D721Med (cell line): ENCODE measurements around the gene ZFYVE28.

Experiments
- DNase-seq: peaks from one replicate; pipeline ENCODE4 v3.0.0; 2011; ENCODE audit warnings: low spot score; ENCODE audit not compliant: insufficient read length
- FAIRE-seq: peaks from 2 replicates; lab custom pipeline; 2011; peaks lifted over from hg19 to GRCh38; lab: Jason Lieb, UNC
- CTCF ChIP-seq: IDR thresholded peaks from 2 replicates; pipeline ENCODE4 v1.5.1; 2012; ENCODE audit warnings: mild to moderate bottlenecking, control low read depth; ENCODE audit not compliant: insufficient read depth; ENCODE audit errors: missing control alignments

Gene ZFYVE28

GRCh38 chr4:2295500-2295899, 122.9 kb downstream of the ZFYVE28 start:
- TF ChIP-seq CTCF: no peak
- FAIRE-seq: no peak

GRCh38 chr4:2292646-2293108, 125.8 kb downstream of the ZFYVE28 start:
- TF ChIP-seq CTCF: no peak
- no peak for DNase-seq
- no peak for FAIRE-seq

More at GRCh38 chr4:2295500-2295899, 122.9 kb downstream of the ZFYVE28 start:
- DNase-seq: no peak

- no peak for FAIRE-seq
- no peak for TF ChIP-seq CTCF
- DNase-seq: no peak
These were observed 126.5 kb downstream of the ZFYVE28 start for GRCh38 chr4:2291705-2292645.

- FAIRE-seq (no peak), DNase-seq (no peak)
- TF ChIP-seq CTCF: no peak
These were observed 127.3 kb downstream of the ZFYVE28 start for GRCh38 chr4:2290974-2291704.

- DNase-seq: no peak
- no peak for TF ChIP-seq CTCF
- no peak for FAIRE-seq
These were observed 128.0 kb downstream of the ZFYVE28 start for GRCh38 chr4:2290488-2290887.

- TF ChIP-seq CTCF: no peak
- FAIRE-seq: no peak
- DNase-seq: no peak
These were observed 128.5 kb downstream of the ZFYVE28 start for GRCh38 chr4:2289955-2290333.
